ENCODE results near the gene PON2. TPM values are rescaled to one million over a fixed set of nuclear protein-coding genes. Genes with fewer than 3 reads are reported as not detected.

Gene PON2
- polyA plus RNA-seq, 1 experiment = 110 TPM

DNA sequence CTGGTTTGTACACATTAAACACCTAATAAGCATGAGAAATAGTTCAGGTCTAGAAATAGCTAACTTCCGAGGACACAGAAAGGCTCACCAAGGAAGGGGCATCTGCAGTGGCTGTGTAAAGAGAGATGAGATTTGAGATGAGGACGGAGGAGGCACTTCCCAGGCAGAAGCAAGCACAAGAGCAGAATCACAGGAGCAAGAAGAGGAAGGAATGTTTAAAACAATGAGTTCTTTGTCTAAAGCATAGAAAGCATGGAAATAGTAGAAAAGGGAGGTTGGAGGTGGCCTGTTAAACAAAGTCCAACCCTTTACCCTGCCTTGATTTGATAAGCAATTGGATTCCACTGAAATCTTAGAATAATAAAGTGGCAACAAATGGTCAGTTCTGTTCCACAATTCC, 27.1 kb downstream of the PON2 start:
- Histone ChIP-seq H3K4me3 (ENCODE audit: low read depth, low read length) (no peak overlapping the region), H3K27ac (ENCODE audit: low read depth, low read length) (no peak overlapping the region), H3K27me3 (ENCODE audit: control insufficient read depth, insufficient read depth, low read length) (no peaks in the 10 kb centered on the region), H3K9me3 (ENCODE audit: control insufficient read depth, insufficient read depth, low read length) (no peaks in the 10 kb centered on the region)
- no peak for DNase-seq (ENCODE audit: low read depth, low spot score)
- CTCF ChIA-PET = interaction anchor here (1.0 kb wide), 1 partner anchor 282 kb away, joined by 4 read pairs; no protein-coding TSS in a partner anchor
- TF ChIP-seq, protein P1, sequence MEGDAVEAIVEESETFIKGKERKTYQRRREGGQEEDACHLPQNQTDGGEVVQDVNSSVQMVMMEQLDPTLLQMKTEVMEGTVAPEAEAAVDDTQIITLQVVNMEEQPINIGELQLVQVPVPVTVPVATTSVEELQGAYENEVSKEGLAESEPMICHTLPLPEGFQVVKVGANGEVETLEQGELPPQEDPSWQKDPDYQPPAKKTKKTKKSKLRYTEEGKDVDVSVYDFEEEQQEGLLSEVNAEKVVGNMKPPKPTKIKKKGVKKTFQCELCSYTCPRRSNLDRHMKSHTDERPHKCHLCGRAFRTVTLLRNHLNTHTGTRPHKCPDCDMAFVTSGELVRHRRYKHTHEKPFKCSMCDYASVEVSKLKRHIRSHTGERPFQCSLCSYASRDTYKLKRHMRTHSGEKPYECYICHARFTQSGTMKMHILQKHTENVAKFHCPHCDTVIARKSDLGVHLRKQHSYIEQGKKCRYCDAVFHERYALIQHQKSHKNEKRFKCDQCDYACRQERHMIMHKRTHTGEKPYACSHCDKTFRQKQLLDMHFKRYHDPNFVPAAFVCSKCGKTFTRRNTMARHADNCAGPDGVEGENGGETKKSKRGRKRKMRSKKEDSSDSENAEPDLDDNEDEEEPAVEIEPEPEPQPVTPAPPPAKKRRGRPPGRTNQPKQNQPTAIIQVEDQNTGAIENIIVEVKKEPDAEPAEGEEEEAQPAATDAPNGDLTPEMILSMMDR (IDR thresholded peaks at IDR 0.05; ENCODE audit: low read depth, low read length) = no peak
- POLR2A ChIA-PET = no interaction called here

DNA sequence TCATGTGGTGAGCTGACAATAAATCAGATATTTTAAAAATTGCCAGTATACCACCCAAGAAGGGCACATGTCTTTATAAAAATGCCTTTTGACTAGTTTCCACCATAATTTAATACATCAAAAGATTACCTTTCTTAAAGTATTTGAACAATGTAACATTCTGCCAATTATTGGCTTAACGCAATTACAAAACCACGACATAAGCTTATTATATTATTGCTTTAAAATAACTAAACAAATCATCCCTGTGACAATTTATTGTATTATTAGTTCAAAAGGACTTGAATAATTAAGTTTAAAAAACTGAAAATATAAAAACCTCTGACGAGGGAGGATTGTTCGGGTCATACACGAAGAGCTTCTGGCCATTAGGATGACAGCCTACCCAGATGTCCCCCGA, 29.0 kb downstream of the PON2 start:
- Histone ChIP-seq H3K27ac (ENCODE audit: low read depth, low read length) (no peak overlapping the region), H3K4me3 (ENCODE audit: low read depth, low read length) (no peak overlapping the region), H3K27me3 (ENCODE audit: control insufficient read depth, insufficient read depth, low read length) (no peaks in the 10 kb centered on the region), H3K9me3 (ENCODE audit: control insufficient read depth, insufficient read depth, low read length) (no peaks in the 10 kb centered on the region)
- no peak for DNase-seq (ENCODE audit: low read depth, low spot score)
- ChIA-PET POLR2A (no interaction called here), CTCF (interaction anchor here (1.0 kb wide), 2 partner anchors 106 to 121 kb away, joined by 3 read pairs; no protein-coding TSS in a partner anchor)
- TF ChIP-seq, protein P1 (IDR thresholded peaks at IDR 0.05; ENCODE audit: low read depth, low read length) = no peak

DNA sequence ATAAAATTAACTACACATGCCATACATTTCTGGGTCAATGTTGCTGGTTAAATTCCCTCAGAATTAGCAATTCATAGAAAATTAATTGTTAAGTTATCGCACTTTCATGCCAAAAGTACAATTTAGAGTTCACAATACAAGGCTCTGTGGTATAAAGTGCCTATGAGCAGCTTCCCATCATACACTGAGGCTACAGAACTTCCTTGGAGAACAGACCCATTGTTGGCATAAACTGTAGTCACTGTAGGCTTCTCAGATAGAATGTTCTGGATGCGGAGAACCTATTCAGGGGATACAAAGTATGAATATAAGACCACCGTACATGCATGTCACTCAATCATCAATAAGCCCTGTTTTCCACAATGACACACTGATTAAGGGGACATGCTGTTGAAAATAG, 29.6 kb downstream of the PON2 start:
- Histone ChIP-seq H3K4me3 (ENCODE audit: low read depth, low read length) (no peak overlapping the region), H3K27me3 (ENCODE audit: control insufficient read depth, insufficient read depth, low read length) (no peaks in the 10 kb centered on the region), H3K9me3 (ENCODE audit: control insufficient read depth, insufficient read depth, low read length) (no peaks in the 10 kb centered on the region), H3K27ac (ENCODE audit: low read depth, low read length) (no peak overlapping the region)
- TF ChIP-seq, protein P1 (IDR thresholded peaks at IDR 0.05; ENCODE audit: low read depth, low read length) = no peak
- ChIA-PET CTCF (interaction anchor here (1.0 kb wide), 1 partner anchor 106 kb away, joined by 3 read pairs; no protein-coding TSS in a partner anchor), POLR2A (no interaction called here)
- DNase-seq (ENCODE audit: low read depth, low spot score) = no peak

DNA sequence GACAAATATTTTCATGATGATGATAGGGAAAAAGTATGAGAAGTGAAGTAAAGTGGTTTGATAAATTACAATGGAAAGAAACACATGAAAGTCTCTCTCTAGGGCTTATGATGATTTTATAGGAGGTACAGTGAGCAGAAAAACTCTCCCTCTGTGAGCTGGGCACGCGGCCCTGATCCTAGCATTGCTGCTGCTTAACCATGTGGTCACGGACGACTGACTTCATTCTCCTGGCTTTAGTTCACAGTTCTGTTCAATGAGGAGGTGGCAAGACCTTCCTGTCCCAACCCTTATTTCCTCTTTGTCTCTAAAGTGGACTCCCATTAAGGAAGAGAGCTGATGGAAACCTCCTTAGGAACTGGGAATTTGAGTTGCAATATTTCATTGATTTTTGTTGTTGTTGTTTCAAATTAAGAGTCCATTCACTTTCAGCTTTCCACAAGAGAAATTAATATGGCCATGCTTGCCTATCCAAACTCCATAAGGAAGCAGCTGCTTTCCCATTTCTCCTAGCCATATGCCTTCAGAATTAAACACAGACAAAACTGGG, 30.4 kb downstream of the PON2 start:
- no peak for DNase-seq (ENCODE audit: low read depth, low spot score)
- Histone ChIP-seq H3K9me3 (ENCODE audit: control insufficient read depth, insufficient read depth, low read length) (no peaks in the 10 kb centered on the region), H3K27me3 (ENCODE audit: control insufficient read depth, insufficient read depth, low read length) (no peaks in the 10 kb centered on the region), H3K4me3 (ENCODE audit: low read depth, low read length) (no peak overlapping the region), H3K27ac (ENCODE audit: low read depth, low read length) (no peak overlapping the region)
- CTCF ChIA-PET = no interaction called here
- POLR2A ChIA-PET = no interaction called here
- TF ChIP-seq, protein P1 (IDR thresholded peaks at IDR 0.05; ENCODE audit: low read depth, low read length) = no peak

DNA sequence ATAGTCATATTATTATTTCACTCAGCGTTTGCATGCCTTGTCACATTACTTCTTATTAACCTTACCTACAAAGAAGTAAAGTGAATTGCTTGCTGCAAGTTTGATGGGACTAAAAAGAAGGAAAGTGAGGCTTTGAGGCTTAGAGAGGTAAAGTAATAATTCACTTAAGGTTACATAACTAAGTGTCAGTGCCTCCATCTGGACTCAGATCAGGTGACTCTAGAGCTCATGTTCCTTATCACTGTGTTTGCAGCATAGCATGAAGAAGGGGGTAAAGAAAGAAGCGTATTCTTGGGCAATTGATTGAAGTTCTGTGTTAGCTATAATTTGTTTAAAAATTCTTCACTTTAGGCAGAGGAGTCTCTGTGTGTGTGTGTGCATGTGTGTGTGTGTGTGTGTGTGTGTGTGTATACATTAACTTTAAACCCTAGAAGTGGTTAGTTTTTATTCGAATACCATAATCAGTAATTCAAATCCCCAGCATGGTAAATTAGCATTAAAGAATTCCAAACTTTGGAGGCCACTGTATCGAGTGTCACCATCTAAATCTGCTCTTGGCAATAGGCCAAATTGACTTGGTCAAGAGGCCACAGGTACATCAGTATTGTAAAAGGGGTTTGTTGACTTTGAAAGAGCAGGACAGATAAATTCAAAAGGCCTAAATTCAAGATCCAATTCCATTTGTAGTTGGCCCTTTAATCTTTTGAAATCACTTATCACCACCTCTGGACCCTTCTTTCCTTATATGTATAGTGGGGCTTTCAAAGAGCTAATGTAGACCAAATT, 36.5 kb downstream of the PON2 start:
- Histone ChIP-seq H3K9me3 (ENCODE audit: control insufficient read depth, insufficient read depth, low read length) (peaks cover 7% of the 10 kb centered on the region; the same call in 1 of the 2 replicates), H3K27ac (ENCODE audit: low read depth, low read length) (no peak overlapping the region), H3K4me3 (ENCODE audit: low read depth, low read length) (no peak overlapping the region), H3K27me3 (ENCODE audit: control insufficient read depth, insufficient read depth, low read length) (peaks cover 7% of the 10 kb centered on the region)
- no peak for DNase-seq (ENCODE audit: low read depth, low spot score)
- TF ChIP-seq, protein P1 (IDR thresholded peaks at IDR 0.05; ENCODE audit: low read depth, low read length) = no peak
- ChIA-PET POLR2A (no interaction called here), CTCF (interaction anchor here (0.7 kb wide), 1 partner anchor 292 kb away, joined by 3 read pairs; no protein-coding TSS in a partner anchor)
